OCI-LY3 (cell line): ENCODE results near the gene ARHGAP8.
A peak's percentile ranks its signal among the peaks of the same experiment; 100 is the strongest.
"Not testable (repeated sequence)": the region's sequence is repeated elsewhere in the genome, so short reads cannot be mapped to it uniquely, and the experiment has no call there.

ENCODE experiments used
- H2AFZ ChIP-seq: fragments of 200-600, 300-600 bp; shearing (Covaris generic); 2 replicates; pipeline ENCODE4 v1.6.0; 2014; ENCODE audit warnings: antibody characterized with exemption, low read depth, low read length
- H3K27ac ChIP-seq: fragments of 200-600, 300-600 bp; sonication (generic); 2 replicates; pipeline ENCODE4 v1.5.1; 2014; ENCODE audit warnings: mild to moderate bottlenecking, low read length, moderate library complexity, mixed read lengths
- H3K27me3 ChIP-seq: fragments of 200-600, 300-600 bp; sonication (generic); 2 replicates; pipeline ENCODE4 v1.6.1; 2014; ENCODE audit warnings: low read depth, low read length, mixed read lengths
- H3K36me3 ChIP-seq: fragments of 200-600, 300-600 bp; sonication (generic); replicated peaks from 2 replicates; pipeline ENCODE3; 2014; ENCODE audit warnings: low read depth, low read length, mixed read lengths
- H3K4me1 ChIP-seq: fragments of 300-600, 200-600 bp; sonication (generic); 2 replicates; pipeline ENCODE4 v1.6.1; 2014; ENCODE audit warnings: low read length, mixed read lengths
- H3K4me2 ChIP-seq: fragments of 200-600, 300-600 bp; sonication (generic); 2 replicates; pipeline ENCODE4 v1.6.1; 2014; ENCODE audit warnings: low read length, mixed read lengths
- H3K4me3 ChIP-seq: fragments of 300-600, 200-600 bp; sonication (generic); 2 replicates; pipeline ENCODE4 v1.5.1; 2014; ENCODE audit warnings: antibody characterized with exemption, mild to moderate bottlenecking, low read length, moderate library complexity
- H3K79me2 ChIP-seq: fragments of 300-600, 200-600 bp; shearing (Covaris generic); 2 replicates; pipeline ENCODE4 v1.6.1; 2014; ENCODE audit warnings: mild to moderate bottlenecking, low read length, mixed read lengths
- H3K9ac ChIP-seq: fragments of 300-600, 200-600 bp; shearing (Covaris generic); 2 replicates; pipeline ENCODE4 v1.6.0; 2014; ENCODE audit warnings: mild to moderate bottlenecking, low read length, moderate library complexity
- H3K9me3 ChIP-seq: fragments of 200-600, 300-600 bp; shearing (Covaris generic); 2 replicates; pipeline ENCODE4 v1.6.1; 2014; ENCODE audit warnings: low read length, mixed read lengths; ENCODE audit not compliant: insufficient read depth
- H4K20me1 ChIP-seq: fragments of 200-600, 300-600 bp; sonication (generic); 2 replicates; pipeline ENCODE4 v1.6.1; 2016; ENCODE audit warnings: low read length, mixed read lengths; ENCODE audit not compliant: insufficient read depth
- CTCF ChIP-seq: fragments of 200-600, 300-600 bp; sonication (generic); IDR thresholded peaks from 2 replicates; pipeline ENCODE4 v1.5.1; 2014; ENCODE audit warnings: antibody characterized with exemption, low read length, low read depth
- EZH2phosphoT487 ChIP-seq: fragments of 200-600 bp; shearing (Covaris generic); IDR thresholded peaks from 2 replicates; pipeline ENCODE4 v1.6.1; 2018; ENCODE audit warnings: antibody characterized with exemption, mixed run types, low read depth

ARHGAP8 gene

GRCh38 chr22:44745853-44746789 is 6.3 kb upstream of the ARHGAP8 start:
- no peaks in the 10 kb centered on the region for H4K20me1 ChIP-seq
- peaks cover 8% of the 10 kb centered on the region for H3K27me3 ChIP-seq
- H3K9me3 ChIP-seq: no peaks in the 10 kb centered on the region
- H3K4me1 ChIP-seq: peaks cover 16% of the 10 kb centered on the region
- no peak overlapping the region for H3K27ac ChIP-seq
- peak overlapping the region; percentile 57 for H3K4me3 ChIP-seq
- no peak overlapping the region for H2AFZ ChIP-seq
- H3K9ac ChIP-seq: no peak overlapping the region
- H3K36me3 ChIP-seq: no peaks in the 10 kb centered on the region
- H3K4me2 ChIP-seq: peak overlapping the region; percentile 75
- TF ChIP-seq EZH2phosphoT487: no peak
- H3K79me2 ChIP-seq: no peaks in the 10 kb centered on the region

GRCh38 chr22:44747784-44748127 is 4.6 kb upstream of the ARHGAP8 start:
- H3K9ac ChIP-seq, H4K20me1 ChIP-seq, H3K4me2 ChIP-seq, H2AFZ ChIP-seq, H3K9me3 ChIP-seq, H3K27me3 ChIP-seq, H3K4me3 ChIP-seq, H3K79me2 ChIP-seq, H3K36me3 ChIP-seq, H3K27ac ChIP-seq: not testable (repeated sequence)
- peaks cover 16% of the 10 kb centered on the region for H3K4me1 ChIP-seq

- H3K4me3 ChIP-seq: no peak overlapping the region
- H3K27ac ChIP-seq: no peak overlapping the region
- no peaks in the 10 kb centered on the region for H4K20me1 ChIP-seq
- no peaks in the 10 kb centered on the region for H3K9me3 ChIP-seq
- H3K36me3 ChIP-seq: no peaks in the 10 kb centered on the region
- no peak overlapping the region for H3K4me2 ChIP-seq
- no peak overlapping the region for H2AFZ ChIP-seq
- no peak overlapping the region for H3K9ac ChIP-seq
- H3K27me3 ChIP-seq: peaks cover 7% of the 10 kb centered on the region
- TF ChIP-seq CTCF (no peak), EZH2phosphoT487 (no peak)
- no peaks in the 10 kb centered on the region for H3K79me2 ChIP-seq
- peaks cover 16% of the 10 kb centered on the region for H3K4me1 ChIP-seq
Measured at GRCh38 chr22:44748524-44748923, 3.9 kb upstream of the ARHGAP8 start.

- TF ChIP-seq CTCF (no peak), EZH2phosphoT487 (no peak)
- Histone ChIP-seq H3K9me3 (no peaks in the 10 kb centered on the region), H3K27me3 (peaks cover 8% of the 10 kb centered on the region; the same call in 1 of the 2 replicates), H3K9ac (no peak overlapping the region), H3K36me3 (no peaks in the 10 kb centered on the region), H4K20me1 (no peaks in the 10 kb centered on the region), H3K4me3 (no peak overlapping the region), H3K4me1 (peaks cover 16% of the 10 kb centered on the region), H3K27ac (no peak overlapping the region), H3K79me2 (no peaks in the 10 kb centered on the region), H2AFZ (no peak overlapping the region), H3K4me2 (no peak overlapping the region)
Measured at GRCh38 chr22:44750481-44750880, 1.9 kb upstream of the ARHGAP8 start.
